Body of pancreas (tissue), 4 donors: ENCODE results near the gene PALLD.

Experiments
- POLR2A ChIP-seq, 3 donors: fragments of 450-650 bp; IDR thresholded peaks; one replicate each; pipeline ENCODE4 v1.6.1; 2016; ENCODE audit warnings: antibody characterized with exemption in 3 of 3, mild to moderate bottlenecking in 2 of 3
- TF ChIP-seq, protein P1 (sequence below), 7 experiments: fragments of 450-650 bp in 4 of 7; fragments of 200-600 bp in 3 of 7; sonication (generic) in 3 of 7; IDR thresholded peaks; one replicate each; pipeline ENCODE4 v1.5.1; 2016 to 2019; ENCODE audit warnings: antibody characterized with exemption in 7 of 7

GRCh38 chr4:168604496-168605373 lies 107.9 kb downstream of the PALLD start:
- TF ChIP-seq, protein P1, sequence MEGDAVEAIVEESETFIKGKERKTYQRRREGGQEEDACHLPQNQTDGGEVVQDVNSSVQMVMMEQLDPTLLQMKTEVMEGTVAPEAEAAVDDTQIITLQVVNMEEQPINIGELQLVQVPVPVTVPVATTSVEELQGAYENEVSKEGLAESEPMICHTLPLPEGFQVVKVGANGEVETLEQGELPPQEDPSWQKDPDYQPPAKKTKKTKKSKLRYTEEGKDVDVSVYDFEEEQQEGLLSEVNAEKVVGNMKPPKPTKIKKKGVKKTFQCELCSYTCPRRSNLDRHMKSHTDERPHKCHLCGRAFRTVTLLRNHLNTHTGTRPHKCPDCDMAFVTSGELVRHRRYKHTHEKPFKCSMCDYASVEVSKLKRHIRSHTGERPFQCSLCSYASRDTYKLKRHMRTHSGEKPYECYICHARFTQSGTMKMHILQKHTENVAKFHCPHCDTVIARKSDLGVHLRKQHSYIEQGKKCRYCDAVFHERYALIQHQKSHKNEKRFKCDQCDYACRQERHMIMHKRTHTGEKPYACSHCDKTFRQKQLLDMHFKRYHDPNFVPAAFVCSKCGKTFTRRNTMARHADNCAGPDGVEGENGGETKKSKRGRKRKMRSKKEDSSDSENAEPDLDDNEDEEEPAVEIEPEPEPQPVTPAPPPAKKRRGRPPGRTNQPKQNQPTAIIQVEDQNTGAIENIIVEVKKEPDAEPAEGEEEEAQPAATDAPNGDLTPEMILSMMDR (IDR thresholded peaks at IDR 0.05), result no peak
- TF ChIP-seq POLR2A (IDR thresholded peaks at IDR 0.05), result no peak
